Embryonic facial prominence (tissue), 1 donor: ENCODE results near the gene COLGALT1.

ENCODE experiments used
- DNase-seq: peaks from one replicate; pipeline ENCODE4 v3.0.0-alpha.2; 2016; ENCODE audit errors: extremely low spot score

Gene COLGALT1

GRCh38 chr19:17598953-17599352, 43.5 kb downstream of the COLGALT1 start:
- DNase-seq = no peak

DNA sequence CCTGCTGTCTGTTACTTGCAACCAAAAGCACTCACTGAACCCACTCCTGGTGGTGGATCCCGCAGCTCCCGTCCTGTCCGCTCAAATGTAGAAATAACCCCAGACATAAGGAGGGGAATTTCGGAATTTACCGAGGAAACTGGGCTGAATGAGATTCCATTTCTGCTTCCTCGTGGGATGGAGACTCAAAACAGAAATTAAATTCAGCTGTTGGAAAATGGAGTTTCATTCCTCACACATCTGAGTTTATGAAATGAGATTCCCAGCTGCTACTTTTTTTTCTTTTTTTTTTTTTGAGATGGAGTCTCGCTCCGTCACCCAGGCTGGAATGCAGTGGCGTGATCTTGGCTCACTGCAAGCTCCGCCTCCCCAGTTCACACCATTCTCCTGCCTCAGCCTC, 44.3 kb downstream of the COLGALT1 start:
- no peak for DNase-seq

GRCh38 chr19:17601683-17602082, 46.2 kb downstream of the COLGALT1 start:
- no peak for DNase-seq

- no peak for DNase-seq
Observed at GRCh38 chr19:17602217-17602616, 46.8 kb downstream of the COLGALT1 start.

DNA sequence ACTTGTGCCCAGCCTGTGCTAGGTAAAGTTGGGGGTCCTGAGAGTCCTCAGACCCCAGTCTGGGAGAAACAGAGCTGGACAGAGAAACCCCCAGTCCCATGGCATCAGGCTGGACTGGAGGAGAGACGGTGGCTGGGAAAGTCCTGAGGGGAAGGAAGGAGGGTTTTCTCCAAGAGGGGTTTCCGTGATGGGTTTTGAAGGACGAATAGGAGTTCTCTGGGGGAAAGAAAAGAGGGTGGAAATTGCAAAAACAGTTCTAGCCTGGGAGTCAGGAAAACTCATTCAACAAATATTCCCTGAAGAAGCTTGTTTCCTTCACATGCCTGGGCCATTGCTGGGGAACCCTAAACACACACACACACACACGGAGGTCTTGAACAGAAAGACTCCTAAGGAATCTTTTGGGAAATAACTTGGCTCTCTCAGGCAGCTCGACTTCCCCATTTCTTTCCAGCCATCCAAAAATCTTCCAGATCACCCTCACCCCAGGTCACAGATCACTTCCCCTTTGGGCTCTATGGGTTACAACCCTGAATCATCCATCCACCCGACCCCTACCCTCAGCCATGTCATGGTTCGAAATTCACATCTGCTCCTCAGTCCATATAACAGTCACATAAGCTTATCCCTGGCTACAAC, 47.5 kb downstream of the COLGALT1 start:
- DNase-seq = no peak

DNA sequence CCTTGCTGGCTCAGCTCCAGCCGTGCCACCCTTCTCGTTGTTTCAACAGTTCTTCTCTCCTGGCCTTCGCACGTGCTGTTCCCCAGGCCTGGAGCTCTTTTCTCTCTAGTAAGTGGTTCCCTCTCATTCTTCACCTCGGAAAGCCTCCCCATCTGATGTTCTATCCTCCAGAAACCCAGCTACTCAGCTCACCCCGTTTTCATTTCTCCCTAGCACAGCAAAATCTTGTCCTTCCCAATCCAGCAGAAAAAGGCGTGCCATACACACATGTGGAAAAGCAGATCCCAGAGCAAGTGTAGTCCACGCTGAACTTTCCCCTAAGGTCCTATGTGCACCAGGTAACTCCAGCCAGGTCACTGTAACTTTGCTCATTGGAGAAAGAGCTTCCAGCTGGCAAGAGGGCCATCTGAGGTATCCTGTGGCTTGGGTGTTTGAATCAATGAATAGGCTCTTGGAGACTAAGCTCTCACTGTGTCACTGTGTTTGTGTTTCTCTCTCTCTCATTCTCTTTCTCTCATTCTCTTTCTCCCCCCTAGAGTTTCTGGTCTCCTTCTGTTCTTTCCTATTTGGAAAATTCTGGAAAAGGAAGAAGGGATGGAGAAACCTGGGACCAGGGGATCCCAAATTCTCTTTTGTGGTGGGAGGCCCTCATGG, 49.0 kb downstream of the COLGALT1 start:
- no peak for DNase-seq

DNA sequence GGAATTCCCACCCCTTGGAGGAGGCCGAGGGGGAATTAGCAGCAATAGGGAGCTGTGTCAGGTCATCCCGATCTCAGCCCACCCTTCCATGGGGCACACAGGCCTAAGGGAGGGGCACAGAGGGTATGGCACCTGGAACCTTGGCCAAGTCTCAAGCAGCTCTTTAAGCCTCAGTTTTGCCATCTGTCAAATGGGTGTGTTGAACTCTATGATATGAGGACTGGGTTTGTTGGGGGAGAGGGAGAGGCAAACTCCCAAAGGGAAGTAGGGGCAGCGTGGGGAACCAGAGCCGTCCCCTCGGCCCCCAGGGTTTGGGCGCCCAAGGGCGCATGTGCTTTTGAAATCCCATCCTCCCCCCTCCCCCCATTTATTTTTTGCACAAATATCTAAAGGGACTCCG, 49.7 kb downstream of the COLGALT1 start:
- DNase-seq = no peak

GRCh38 chr19:17605761-17606589, 50.5 kb downstream of the COLGALT1 start:
- no peak for DNase-seq

DNA sequence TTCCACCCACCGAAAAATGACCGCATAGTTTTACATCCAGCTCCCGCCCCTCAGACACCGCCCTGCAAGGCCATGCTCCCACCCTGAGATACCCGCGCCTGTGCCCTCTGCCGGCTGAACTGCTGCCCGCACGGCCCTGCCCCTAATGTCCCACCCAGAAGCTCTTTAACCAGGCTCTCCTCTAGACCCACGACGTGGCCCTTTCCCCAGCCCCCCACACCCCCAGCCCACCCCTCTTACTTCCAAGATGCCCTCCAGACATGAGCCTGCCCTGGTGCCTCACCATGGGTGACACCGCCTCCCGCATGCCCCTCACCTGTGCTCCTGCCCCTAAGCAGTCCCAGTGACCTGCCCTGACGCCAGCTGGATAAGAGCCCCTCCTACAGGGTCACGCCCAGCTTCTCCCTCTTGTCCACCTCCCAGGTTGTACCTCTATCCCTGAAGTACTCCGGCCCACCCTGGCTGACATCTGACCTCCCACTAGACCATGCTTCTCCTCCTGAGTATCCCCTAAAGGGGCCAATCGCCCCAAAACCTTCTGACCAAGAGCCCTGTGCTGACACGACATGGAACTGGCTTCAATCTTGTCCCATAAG, 51.2 kb downstream of the COLGALT1 start:
- DNase-seq = no peak

DNA sequence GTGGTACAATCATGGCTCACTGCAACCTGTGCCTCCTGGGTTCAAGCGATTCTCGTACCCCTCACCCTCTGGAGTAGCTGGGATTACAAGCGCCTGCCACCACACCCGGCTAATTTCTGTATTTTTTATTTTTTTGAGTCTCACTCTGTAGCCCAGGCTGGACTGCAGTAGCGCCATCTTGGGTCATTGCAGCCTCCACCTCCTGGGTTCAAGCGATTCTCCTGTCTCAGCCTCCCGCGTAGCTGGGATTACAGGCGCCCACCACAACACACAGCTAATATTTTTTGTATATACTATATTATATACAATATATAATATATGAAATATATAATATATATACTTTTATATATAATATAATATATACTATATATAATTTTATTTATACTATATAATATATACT, 52.5 kb downstream of the COLGALT1 start:
- DNase-seq = no peak

- no peak for DNase-seq
Observed at GRCh38 chr19:17610384-17610783, 54.9 kb downstream of the COLGALT1 start.

DNA sequence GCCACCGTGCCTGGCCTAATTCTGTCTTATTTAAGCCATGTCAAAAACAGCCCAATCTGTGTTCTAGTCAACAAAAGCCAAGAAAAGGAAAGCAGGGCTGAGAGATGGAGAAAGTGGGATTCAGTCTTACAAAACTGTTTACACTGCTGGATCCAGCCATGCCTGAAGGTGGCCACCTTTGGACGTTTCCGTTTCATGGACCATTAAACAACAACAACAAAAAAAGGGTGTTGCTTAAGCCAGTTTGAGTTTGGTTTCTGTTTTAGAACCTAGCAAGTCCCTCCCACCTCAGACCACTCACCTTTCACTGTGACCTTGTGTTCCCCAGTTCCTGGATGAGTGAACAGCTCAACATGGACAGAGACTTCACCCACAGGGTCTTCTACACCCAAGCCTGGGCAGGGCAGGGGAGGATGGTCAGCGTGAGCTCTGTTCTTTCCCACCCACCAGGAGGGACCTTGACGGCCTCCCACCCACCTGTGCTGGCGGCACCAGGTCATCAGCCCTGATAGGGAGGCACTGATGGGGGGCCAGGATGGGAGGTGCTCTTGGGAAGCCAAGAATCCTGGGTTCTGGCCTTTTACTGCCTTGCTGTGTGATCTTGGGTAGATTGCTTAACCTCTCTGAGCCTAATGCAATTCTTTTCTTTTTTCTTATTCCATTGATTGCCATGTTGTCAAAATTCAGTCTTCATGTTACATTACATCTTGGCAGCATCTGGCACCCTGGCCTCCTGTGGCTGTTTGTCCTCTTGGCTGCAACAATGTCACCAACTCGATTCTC, 56.2 kb downstream of the COLGALT1 start:
- no peak for DNase-seq

DNA sequence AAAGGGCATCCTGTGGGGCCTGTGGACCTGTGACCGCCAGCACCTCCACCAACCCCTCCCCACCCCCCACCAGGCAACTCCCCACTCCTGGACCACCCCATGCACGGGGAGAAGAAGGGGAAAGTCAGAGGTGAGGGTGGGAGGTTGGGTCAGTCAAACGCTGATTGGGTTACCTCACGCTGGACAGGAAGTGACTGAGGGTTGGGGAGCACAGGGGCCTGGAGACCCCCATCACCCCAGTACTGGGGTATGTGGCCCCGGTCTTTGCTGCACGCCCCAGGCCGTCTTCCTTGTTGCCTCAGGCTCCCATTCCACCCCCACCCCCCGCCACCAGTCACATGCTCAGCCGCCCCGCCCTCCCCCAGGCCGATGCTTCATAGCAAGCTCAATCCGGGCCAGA, 59.0 kb downstream of the COLGALT1 start:
- no peak for DNase-seq

GRCh38 chr19:17615889-17616685, 60.6 kb downstream of the COLGALT1 start:
- no peak for DNase-seq

- DNase-seq = no peak
Observed at GRCh38 chr19:17616686-17616960, 61.2 kb downstream of the COLGALT1 start.

- DNase-seq = no peak
Observed at GRCh38 chr19:17616961-17617806, 61.7 kb downstream of the COLGALT1 start.

GRCh38 chr19:17617807-17618192, 62.4 kb downstream of the COLGALT1 start:
- no peak for DNase-seq

DNA sequence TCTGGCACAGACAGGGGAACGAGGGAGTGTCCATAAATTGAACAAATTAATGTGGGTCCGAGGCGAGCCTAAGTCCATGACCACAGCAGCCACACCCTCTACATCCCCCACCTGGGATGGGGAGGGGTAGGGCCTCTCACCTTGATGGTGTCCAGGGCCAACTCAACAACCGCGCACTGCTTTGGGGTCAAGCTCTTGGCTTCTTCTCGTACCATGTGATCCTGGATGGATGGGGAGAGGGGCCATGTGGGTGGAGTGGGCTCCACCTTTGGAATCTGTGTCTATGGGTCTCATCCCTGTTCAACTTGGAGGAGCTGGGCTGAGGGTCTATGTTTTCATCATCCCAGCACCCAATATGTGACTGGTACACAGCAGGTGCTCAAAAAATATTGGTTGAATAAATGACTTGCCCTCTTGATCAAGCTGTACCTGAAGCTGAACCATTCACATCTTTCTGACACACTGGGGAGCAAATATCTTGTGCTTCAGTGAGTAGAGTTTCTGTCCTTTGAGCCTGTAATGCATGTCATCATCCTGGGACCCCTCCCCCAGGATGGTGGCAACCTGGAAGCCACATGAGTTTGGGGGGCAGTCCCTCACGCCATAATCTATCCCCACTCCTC, 62.9 kb downstream of the COLGALT1 start:
- no peak for DNase-seq

- DNase-seq = no peak
Observed at GRCh38 chr19:17618936-17619335, 63.5 kb downstream of the COLGALT1 start.

GRCh38 chr19:17620696-17621095, 65.2 kb downstream of the COLGALT1 start:
- DNase-seq = no peak
